Measurements from ENCODE around the gene IL12RB1. TPM values are rescaled to one million over a fixed set of nuclear protein-coding genes. Genes with fewer than 3 reads are reported as not detected.

IL12RB1 gene
- total and polyA plus RNA-seq, 2 of the 8 experiments (the other 6 are each of a cell fraction or from before 2014, with no cell fraction given) = 0.03 TPM; not detected in 1

- 0 out of 2 replicates have a peak, but pooled peaks cover under 1% of the 10 kb centered on the region for H3K23me2 ChIP-seq (ENCODE audit: low read depth, low read length)
- H3K23ac ChIP-seq (ENCODE audit: insufficient read length) = no peak overlapping the region
- 0 out of 7 replicates have a peak, but pooled peaks cover 0 to 2% (median 0%) of the 10 kb centered on the region in 4 experiments for H3K4me1 ChIP-seq (replicated peaks in 1 of 4; ENCODE audit: control insufficient read depth in 3 of 4, insufficient read depth in 4 of 4, low read length in 3 of 4)
- H3K9ac ChIP-seq (replicated peaks in 1 of 4; ENCODE audit: extremely low read depth in 1 of 4, low read depth in 3 of 4, low read length in 3 of 4) = no peak overlapping the region
- no peaks in the 10 kb centered on the region for H3K27me3 ChIP-seq (replicated peaks in 1 of 4; ENCODE audit: control insufficient read depth in 3 of 4, extremely low read depth in 1 of 4, insufficient read depth in 3 of 4, low read length in 3 of 4)
- no peak for FAIRE-seq
- no peak overlapping the region for H2BK20ac ChIP-seq (ENCODE audit: low read length)
- WGBS, 2 experiments (ENCODE audit: extremely low coverage in 1 of 2, insufficient coverage in 1 of 2, insufficient read length in 1 of 2, insufficient replicate concordance in 2 of 2, low coverage in 1 of 2, low lambda C conversion rate in 2 of 2, missing lambda C conversion rate in 1 of 2) = 87% methylated on average over 22 of the region's 31 CpGs; no CpG with 5 or more reads in 1 of the 2 experiments
- no peak overlapping the region for H2BK15ac ChIP-seq (ENCODE audit: low read length)
- no peaks in the 10 kb centered on the region for H4K20me1 ChIP-seq (replicated peaks in 1 of 2; ENCODE audit: control insufficient read depth in 1 of 2, insufficient read depth in 2 of 2, low read length in 2 of 2)
- H2AK5ac ChIP-seq (ENCODE audit: low read depth, low read length) = no peak overlapping the region
- no peak overlapping the region for H4K91ac ChIP-seq (replicated peaks; ENCODE audit: insufficient read length, low read length)
- H4K8ac ChIP-seq (ENCODE audit: extremely low read depth, insufficient read depth, low read length) = no peak overlapping the region
- CTCF ChIA-PET (ENCODE audit: partially characterized antibody) = interaction anchor here (0.7 to 1.2 kb wide), 3 partner anchors 13 to 667 kb away, joined by 3 to 4 read pairs (median 3); no protein-coding TSS in a partner anchor
- no peak overlapping the region for H2BK5ac ChIP-seq (ENCODE audit: low read depth, low read length)
- no peak overlapping the region for H3K4me3 ChIP-seq (ENCODE audit: extremely low read depth in 1 of 4, insufficient read depth in 2 of 4, low read depth in 3 of 4, low read length in 4 of 4)
- H3K4me2 ChIP-seq (ENCODE audit: insufficient read depth in 1 of 2, low read depth in 2 of 2, low read length in 2 of 2) = no peak overlapping the region
- H3K4ac ChIP-seq (replicated peaks; ENCODE audit: insufficient read length, low read depth, low read length) = no peak overlapping the region
- no peaks in the 10 kb centered on the region for H3K79me1 ChIP-seq (ENCODE audit: low read depth, low read length)
- H3K56ac ChIP-seq (replicated peaks; ENCODE audit: insufficient read length, low read depth, low read length) = no peak overlapping the region
- H3K18ac ChIP-seq (ENCODE audit: extremely low read depth, low read length) = no peak overlapping the region
- H2BK120ac ChIP-seq (replicated peaks; ENCODE audit: low read depth, low read length) = no peak overlapping the region
- no peak overlapping the region for H2BK12ac ChIP-seq (ENCODE audit: low read depth, low read length)
- TF ChIP-seq, protein P1, sequence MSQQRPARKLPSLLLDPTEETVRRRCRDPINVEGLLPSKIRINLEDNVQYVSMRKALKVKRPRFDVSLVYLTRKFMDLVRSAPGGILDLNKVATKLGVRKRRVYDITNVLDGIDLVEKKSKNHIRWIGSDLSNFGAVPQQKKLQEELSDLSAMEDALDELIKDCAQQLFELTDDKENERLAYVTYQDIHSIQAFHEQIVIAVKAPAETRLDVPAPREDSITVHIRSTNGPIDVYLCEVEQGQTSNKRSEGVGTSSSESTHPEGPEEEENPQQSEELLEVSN (IDR thresholded peaks at IDR 0.05) = no peak
- TF ChIP-seq EZH2 (IDR thresholded peaks at IDR 0.05; ENCODE audit: low read depth, low read length, severe bottlenecking) (no peak), JUND (IDR thresholded peaks at IDR 0.05; ENCODE audit: low read length) (no peak), SP4 (IDR thresholded peaks at IDR 0.05; ENCODE audit: low read length) (no peak), GTF2F1 (IDR thresholded peaks at IDR 0.05; ENCODE audit: borderline replicate concordance, low read depth, low read length) (no peak), TAF7 (optimal IDR thresholded peaks at IDR 0.05; ENCODE audit: borderline replicate concordance, low read depth, low read length) (no peak), BCL11A (IDR thresholded peaks at IDR 0.05; ENCODE audit: low read depth in 2 of 2, low read length in 2 of 2) (no peak), NRF1 (IDR thresholded peaks at IDR 0.05; ENCODE audit: low read depth, low read length) (no peak)
- TF ChIP-seq, protein P2, sequence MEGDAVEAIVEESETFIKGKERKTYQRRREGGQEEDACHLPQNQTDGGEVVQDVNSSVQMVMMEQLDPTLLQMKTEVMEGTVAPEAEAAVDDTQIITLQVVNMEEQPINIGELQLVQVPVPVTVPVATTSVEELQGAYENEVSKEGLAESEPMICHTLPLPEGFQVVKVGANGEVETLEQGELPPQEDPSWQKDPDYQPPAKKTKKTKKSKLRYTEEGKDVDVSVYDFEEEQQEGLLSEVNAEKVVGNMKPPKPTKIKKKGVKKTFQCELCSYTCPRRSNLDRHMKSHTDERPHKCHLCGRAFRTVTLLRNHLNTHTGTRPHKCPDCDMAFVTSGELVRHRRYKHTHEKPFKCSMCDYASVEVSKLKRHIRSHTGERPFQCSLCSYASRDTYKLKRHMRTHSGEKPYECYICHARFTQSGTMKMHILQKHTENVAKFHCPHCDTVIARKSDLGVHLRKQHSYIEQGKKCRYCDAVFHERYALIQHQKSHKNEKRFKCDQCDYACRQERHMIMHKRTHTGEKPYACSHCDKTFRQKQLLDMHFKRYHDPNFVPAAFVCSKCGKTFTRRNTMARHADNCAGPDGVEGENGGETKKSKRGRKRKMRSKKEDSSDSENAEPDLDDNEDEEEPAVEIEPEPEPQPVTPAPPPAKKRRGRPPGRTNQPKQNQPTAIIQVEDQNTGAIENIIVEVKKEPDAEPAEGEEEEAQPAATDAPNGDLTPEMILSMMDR (IDR thresholded peaks at IDR 0.05; ENCODE audit: control extremely low read depth in 1 of 3, insufficient read depth in 1 of 3, low read depth in 1 of 3, low read length in 3 of 3) = no peak
- H2AFZ ChIP-seq (ENCODE audit: low read length) = no peak overlapping the region
- POLR2A ChIA-PET (ENCODE audit: partially characterized antibody) = no interaction called here
- no peaks in the 10 kb centered on the region for H3K79me2 ChIP-seq (ENCODE audit: control insufficient read depth in 1 of 2, insufficient read depth in 2 of 2, low read length in 2 of 2)
- DNase-seq (ENCODE audit: low read depth in 1 of 2, low spot score in 2 of 2) = no peak
- no peaks in the 10 kb centered on the region for H3K9me3 ChIP-seq (ENCODE audit: insufficient read depth in 2 of 2, low read depth in 1 of 2, low read length in 1 of 2)
- H3K27ac ChIP-seq (ENCODE audit: low read depth, low read length) = no peak overlapping the region
- H3K14ac ChIP-seq (ENCODE audit: insufficient read length) = no peak overlapping the region
- H4K5ac ChIP-seq (ENCODE audit: insufficient read length, low read depth, low read length) = no peak overlapping the region
- no peaks in the 10 kb centered on the region for H3K36me3 ChIP-seq (ENCODE audit: control insufficient read depth in 2 of 4, insufficient read depth in 4 of 4, low read length in 3 of 4)
Observed at GRCh38 chr19:18051887-18052286, 34.8 kb downstream of the IL12RB1 start.
